Lower lobe of right lung (tissue), 2 donors: ENCODE data around the gene ATXN1. TPM values are rescaled to one million over a fixed set of nuclear protein-coding genes. Genes with fewer than 3 reads are reported as not detected.

Source experiments
- ATAC-seq, 2 donors: fragments of 200-7000 bp; cut with Tn5 transposase; one replicate each; pipeline ENCODE4 v1.9.1; 2020 to 2022; ENCODE audit warnings: mild to moderate bottlenecking in 2 of 2, moderate library complexity in 2 of 2
- DNase-seq: peaks from one replicate; pipeline ENCODE4 v3.0.0-alpha.2; 2020
- H3K27ac ChIP-seq: fragments of 200-600 bp; one replicate; pipeline ENCODE4 v1.8.0; 2022
- H3K27me3 ChIP-seq: fragments of 200-600 bp; one replicate; pipeline ENCODE4 v1.8.0; 2022; ENCODE audit warnings: low read depth
- H3K36me3 ChIP-seq: fragments of 200-600 bp; one replicate; pipeline ENCODE4 v1.8.0; 2022; ENCODE audit warnings: mild to moderate bottlenecking
- H3K4me1 ChIP-seq: fragments of 200-600 bp; one replicate; pipeline ENCODE4 v1.8.0; 2022
- H3K4me3 ChIP-seq: fragments of 200-600 bp; one replicate; pipeline ENCODE4 v1.8.0; 2022; ENCODE audit warnings: mild to moderate bottlenecking
- H3K9me3 ChIP-seq: fragments of 200-600 bp; one replicate; pipeline ENCODE4 v1.8.0; 2022
- CTCF ChIP-seq: fragments of 200-600 bp; IDR thresholded peaks from one replicate; pipeline ENCODE4 v1.8.0; 2022; ENCODE audit warnings: antibody characterized with exemption, mild to moderate bottlenecking
- intact Hi-C: fragments of 100-400 bp; cut with DNase I; formaldehyde crosslinking; loops from one replicate; pipeline ENCODE4 v1.11.0; 2022
- long read RNA-seq: library from polyadenylated mRNA; unstranded; transcript quantifications from one replicate; pipeline ENCODE4 v2.0.0, GENCODE V29; 2021
- total RNA-seq: library from RNA; stranded (reverse); fragmentation: NEBNext Ultra II Directional; extraction: Animal tissue kit (Norgen Biotek cat#: 25700); gene quantifications from one replicate; pipeline ENCODE4 v1.2.1, GENCODE V29; 2021
- donor health status: DM: no; HTN: yes; CAD: no; lungs with severe emphysema.

The ATXN1 gene
- total RNA-seq: 75.9 TPM
- long read RNA-seq, partial matches to known transcripts: 6 of 55 reads
- long read RNA-seq, other reads (novel, unspliced or antisense): 42 of 55 reads

- intact Hi-C loops: no loop called here
- peak; percentile 74 for DNase-seq
- TF ChIP-seq CTCF: no peak
Observed at GRCh38 chr6:16760516-16761470, at the start of gene ATXN1. Gene ATXN1, minus strand, starts transcription at chr6:16761460.

GRCh38 chr6:16810411-16810810 lies 49.2 kb upstream of the ATXN1 start:
- no peaks in the 10 kb centered on the region for H3K4me1 ChIP-seq
- H3K36me3 ChIP-seq: no peaks in the 10 kb centered on the region
- DNase-seq: no peak
- no peak overlapping the region for H3K4me3 ChIP-seq
- no peak overlapping the region for H3K27ac ChIP-seq
- intact Hi-C loops: no loop called here
- H3K27me3 ChIP-seq: no peaks in the 10 kb centered on the region
- TF ChIP-seq CTCF: no peak
- ATAC-seq: no peak
- peaks cover 21% of the 10 kb centered on the region for H3K9me3 ChIP-seq

More at GRCh38 chr6:16760516-16761470, at the start of gene ATXN1:
- peaks cover 46% of the 10 kb centered on the region for H3K4me1 ChIP-seq
- peak within 1 kb of the TSS; percentile 97 for H3K27ac ChIP-seq
- no peaks in the 10 kb centered on the region for H3K9me3 ChIP-seq
- no peaks in the 10 kb centered on the region for H3K27me3 ChIP-seq
- H3K4me3 ChIP-seq: peak within 1 kb of the TSS; percentile 73
- ATAC-seq: peak in 1 of 2 donors; percentile 31
- no peaks in the 10 kb centered on the region for H3K36me3 ChIP-seq

- ATAC-seq (no peak), DNase-seq (no peak)
- TF ChIP-seq CTCF: no peak
- Histone ChIP-seq H3K36me3 (no peaks in the 10 kb centered on the region), H3K4me3 (no peak overlapping the region), H3K9me3 (peaks cover 21% of the 10 kb centered on the region), H3K27me3 (no peaks in the 10 kb centered on the region), H3K27ac (no peak overlapping the region), H3K4me1 (no peaks in the 10 kb centered on the region)
- intact Hi-C loops: no loop called here
Observed at GRCh38 chr6:16809753-16810358, 48.6 kb upstream of the ATXN1 start.

GRCh38 chr6:16807956-16808355 lies 46.7 kb upstream of the ATXN1 start:
- no peak for ATAC-seq
- Histone ChIP-seq H3K4me1 (no peaks in the 10 kb centered on the region), H3K9me3 (peaks cover 17% of the 10 kb centered on the region), H3K27ac (no peak overlapping the region), H3K4me3 (no peak overlapping the region), H3K27me3 (no peaks in the 10 kb centered on the region), H3K36me3 (no peaks in the 10 kb centered on the region)
- TF ChIP-seq CTCF: no peak
- DNase-seq: no peak
- intact Hi-C loops: no loop called here

- no peaks in the 10 kb centered on the region for H3K36me3 ChIP-seq
- no peak for DNase-seq
- no peak for ATAC-seq
- no peak overlapping the region for H3K4me3 ChIP-seq
- intact Hi-C loops: no loop called here
- H3K9me3 ChIP-seq: peaks cover 7% of the 10 kb centered on the region
- H3K27me3 ChIP-seq: no peaks in the 10 kb centered on the region
- H3K4me1 ChIP-seq: no peaks in the 10 kb centered on the region
- no peak overlapping the region for H3K27ac ChIP-seq
- no peak for TF ChIP-seq CTCF
Observed at GRCh38 chr6:16806363-16806762, 45.1 kb upstream of the ATXN1 start.
